Activated CD8-positive, alpha-beta memory T cell treated with anti-CD3 and anti-CD28 coated beads, Interleukin-2, amount 50 U/mL, for 4 hours (primary cell): ENCODE data around the gene IL1R1.
"Not testable (repeated sequence)": the region's sequence is repeated elsewhere in the genome, so short reads cannot be mapped to it uniquely, and the experiment has no call there.

Experiments used
- DNase-seq: peaks from one replicate; pipeline ENCODE4 v3.0.0-alpha.2; 2020

Gene IL1R1

GRCh38 chr2:102112271-102112670 lies 30.3 kb upstream of the IL1R1 start:
- no peak for DNase-seq

- DNase-seq: no peak
These were observed 29.6 kb upstream of the IL1R1 start for GRCh38 chr2:102112692-102113665.

GRCh38 chr2:102114290-102114721 lies 28.2 kb upstream of the IL1R1 start:
- no peak for DNase-seq

GRCh38 chr2:102114851-102115497 lies 27.6 kb upstream of the IL1R1 start:
- DNase-seq: no peak

- DNase-seq: no peak
These were observed 25.7 kb upstream of the IL1R1 start for GRCh38 chr2:102116630-102117471.

GRCh38 chr2:102117472-102117858 lies 25.1 kb upstream of the IL1R1 start:
- no peak for DNase-seq

GRCh38 chr2:102119255-102119654 lies 23.3 kb upstream of the IL1R1 start:
- no peak for DNase-seq

- no peak for DNase-seq
These were observed 22.3 kb upstream of the IL1R1 start for GRCh38 chr2:102120261-102120660.

GRCh38 chr2:102120701-102121159 lies 21.8 kb upstream of the IL1R1 start:
- no peak for DNase-seq

GRCh38 chr2:102122115-102122514 lies 20.4 kb upstream of the IL1R1 start:
- no peak for DNase-seq

- no peak for DNase-seq
These were observed 19.6 kb upstream of the IL1R1 start for GRCh38 chr2:102122909-102123308.

- not testable (repeated sequence) for DNase-seq
These were observed 18.1 kb upstream of the IL1R1 start for GRCh38 chr2:102124421-102124820.

GRCh38 chr2:102126169-102126568 lies 16.4 kb upstream of the IL1R1 start:
- no peak for DNase-seq

- DNase-seq: no peak
These were observed 15.9 kb upstream of the IL1R1 start for GRCh38 chr2:102126660-102127059.

- DNase-seq: no peak
These were observed 13.5 kb upstream of the IL1R1 start for GRCh38 chr2:102129082-102129481.

GRCh38 chr2:102129951-102130646 lies 12.4 kb upstream of the IL1R1 start:
- DNase-seq: no peak

- DNase-seq: no peak
These were observed 11.9 kb upstream of the IL1R1 start for GRCh38 chr2:102130647-102130991.

GRCh38 chr2:102131564-102131963 lies 11.0 kb upstream of the IL1R1 start:
- DNase-seq: no peak

- DNase-seq: no peak
These were observed 5.4 kb upstream of the IL1R1 start for GRCh38 chr2:102137138-102137537.

- no peak for DNase-seq
These were observed 4.2 kb upstream of the IL1R1 start for GRCh38 chr2:102138331-102138730.

- no peak for DNase-seq
These were observed 2.7 kb upstream of the IL1R1 start for GRCh38 chr2:102139851-102140250.

- DNase-seq: no peak
These were observed 2.2 kb upstream of the IL1R1 start for GRCh38 chr2:102140377-102140776.
